ENCODE data around the gene PPARD.

DNA sequence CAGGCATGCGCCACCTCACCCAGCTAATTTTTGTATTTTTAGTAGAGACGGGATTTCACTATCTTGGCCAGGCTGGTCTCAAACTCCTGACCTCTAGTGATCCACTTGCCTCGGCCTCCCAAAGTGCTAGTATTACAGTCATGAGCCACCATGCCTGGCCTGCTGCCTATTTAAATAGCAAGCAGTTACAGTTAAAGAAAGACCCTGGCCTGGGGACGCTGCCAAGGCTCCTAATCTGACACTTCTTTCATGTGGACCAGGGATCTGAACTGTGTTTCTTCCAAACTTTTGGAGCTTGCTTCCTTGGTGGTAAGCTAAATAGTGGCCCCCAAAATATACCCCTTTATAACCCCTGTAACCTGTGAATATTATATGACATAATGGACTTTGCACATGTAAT lies 15.3 kb downstream of the PPARD start:
- TF ChIP-seq, protein P1, sequence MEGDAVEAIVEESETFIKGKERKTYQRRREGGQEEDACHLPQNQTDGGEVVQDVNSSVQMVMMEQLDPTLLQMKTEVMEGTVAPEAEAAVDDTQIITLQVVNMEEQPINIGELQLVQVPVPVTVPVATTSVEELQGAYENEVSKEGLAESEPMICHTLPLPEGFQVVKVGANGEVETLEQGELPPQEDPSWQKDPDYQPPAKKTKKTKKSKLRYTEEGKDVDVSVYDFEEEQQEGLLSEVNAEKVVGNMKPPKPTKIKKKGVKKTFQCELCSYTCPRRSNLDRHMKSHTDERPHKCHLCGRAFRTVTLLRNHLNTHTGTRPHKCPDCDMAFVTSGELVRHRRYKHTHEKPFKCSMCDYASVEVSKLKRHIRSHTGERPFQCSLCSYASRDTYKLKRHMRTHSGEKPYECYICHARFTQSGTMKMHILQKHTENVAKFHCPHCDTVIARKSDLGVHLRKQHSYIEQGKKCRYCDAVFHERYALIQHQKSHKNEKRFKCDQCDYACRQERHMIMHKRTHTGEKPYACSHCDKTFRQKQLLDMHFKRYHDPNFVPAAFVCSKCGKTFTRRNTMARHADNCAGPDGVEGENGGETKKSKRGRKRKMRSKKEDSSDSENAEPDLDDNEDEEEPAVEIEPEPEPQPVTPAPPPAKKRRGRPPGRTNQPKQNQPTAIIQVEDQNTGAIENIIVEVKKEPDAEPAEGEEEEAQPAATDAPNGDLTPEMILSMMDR (conservative IDR thresholded peaks at IDR 0.05; ENCODE audit: low read length): no peak
- TF ChIP-seq EZH2phosphoT487 (IDR thresholded peaks at IDR 0.05; ENCODE audit: borderline replicate concordance, low read depth, low read length): no peak

All from OCI-LY7 (cell line).